Posterior cingulate gyrus (tissue), 11 donors: Measurements from ENCODE around the gene INPP4B.

Experiments
- DNase-seq, 10 donors: peaks; one replicate each; pipeline versions ENCODE4 v3.0.0 to v3.0.0-alpha.2; 2020 to 2021; ENCODE audit warnings: mixed read lengths in 3 of 10
- intact Hi-C: fragments of 100-400 bp; cut with DNase I; formaldehyde crosslinking; loops from one replicate; pipeline ENCODE4 v1.15.1; 2023

The INPP4B gene

GRCh38 chr4:142500966-142501365 lies 345.1 kb downstream of the INPP4B start:
- no peak for DNase-seq
- intact Hi-C loops, result no loop called here

DNA sequence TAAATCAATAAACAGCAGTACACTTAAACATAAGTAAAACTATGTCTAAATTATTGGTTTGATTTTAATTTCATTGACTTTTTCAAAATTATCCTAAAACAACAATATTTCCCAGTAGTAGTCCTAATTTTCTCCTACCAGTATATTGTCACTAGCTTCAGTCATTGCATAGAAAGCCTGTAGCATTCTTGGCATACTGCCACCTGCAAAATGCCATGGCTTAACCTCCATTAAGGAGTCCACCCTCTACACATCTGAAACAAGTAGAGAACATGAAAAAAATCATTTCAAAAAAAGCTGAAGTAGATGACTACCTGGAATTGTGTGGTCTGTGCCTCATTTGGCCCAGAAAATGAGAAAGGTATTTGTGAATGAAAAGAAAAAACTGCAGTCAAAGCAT lies 348.5 kb downstream of the INPP4B start:
- no peak for DNase-seq
- intact Hi-C loops, result no loop called here

DNA sequence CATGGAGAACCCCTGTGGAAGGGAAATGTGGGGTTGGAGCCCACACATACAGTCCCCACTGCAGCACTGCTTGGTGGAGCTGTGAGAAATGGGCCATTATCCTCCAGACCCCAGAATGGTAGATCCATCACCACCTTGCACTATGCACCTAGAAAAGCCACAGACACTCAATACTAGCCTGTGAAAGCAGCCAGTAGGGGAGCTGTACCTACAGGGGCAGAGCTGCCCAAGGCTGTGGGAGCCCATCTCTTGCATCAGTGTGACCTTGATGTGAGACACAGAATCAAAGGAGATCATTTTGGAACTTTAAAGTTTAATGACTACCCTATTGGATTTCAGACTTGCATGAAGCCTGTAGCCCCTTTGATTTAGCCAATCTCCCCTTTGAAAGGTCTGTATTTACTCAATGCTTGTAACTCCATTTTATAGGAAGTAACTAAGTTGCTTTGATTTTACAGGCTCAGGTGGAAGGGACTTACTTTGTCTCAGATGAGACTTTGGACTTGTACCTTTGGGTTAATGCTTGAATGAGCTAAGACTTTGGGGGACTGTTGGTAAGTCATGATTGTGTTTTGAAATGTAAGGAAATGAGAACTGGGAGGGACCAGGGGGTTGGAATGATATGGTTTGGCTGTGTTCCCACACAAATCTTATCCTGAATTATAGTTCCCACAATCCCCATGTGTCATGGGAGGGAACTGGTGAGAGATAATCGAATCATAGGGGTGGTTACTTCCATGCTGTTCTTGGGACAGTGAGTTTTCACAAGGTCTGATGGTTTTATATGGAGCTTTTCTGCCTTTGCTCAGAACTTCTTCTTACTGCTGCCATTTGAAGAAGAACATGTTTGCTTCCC lies 352.6 kb downstream of the INPP4B start:
- DNase-seq, result no peak
- intact Hi-C loops, result no loop called here

DNA sequence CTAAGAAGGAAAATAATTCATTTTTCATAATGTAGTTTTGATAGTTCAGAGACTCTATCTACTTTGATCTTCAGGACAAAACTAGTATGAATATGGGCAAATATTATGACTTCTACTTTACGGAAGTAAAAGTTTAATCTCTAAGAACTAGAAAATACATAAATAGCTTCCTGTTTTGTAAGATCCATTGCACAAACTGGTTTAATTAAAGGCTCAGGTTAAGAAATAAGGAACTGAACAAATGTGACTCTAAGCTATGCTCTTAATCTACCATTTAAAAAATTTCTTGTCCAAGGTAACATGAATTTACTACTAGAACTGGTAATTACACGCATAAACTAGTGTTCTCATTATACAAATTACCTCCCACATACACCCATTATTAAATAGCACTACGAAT lies 360.6 kb downstream of the INPP4B start:
- intact Hi-C loops, result no loop called here
- no peak for DNase-seq

DNA sequence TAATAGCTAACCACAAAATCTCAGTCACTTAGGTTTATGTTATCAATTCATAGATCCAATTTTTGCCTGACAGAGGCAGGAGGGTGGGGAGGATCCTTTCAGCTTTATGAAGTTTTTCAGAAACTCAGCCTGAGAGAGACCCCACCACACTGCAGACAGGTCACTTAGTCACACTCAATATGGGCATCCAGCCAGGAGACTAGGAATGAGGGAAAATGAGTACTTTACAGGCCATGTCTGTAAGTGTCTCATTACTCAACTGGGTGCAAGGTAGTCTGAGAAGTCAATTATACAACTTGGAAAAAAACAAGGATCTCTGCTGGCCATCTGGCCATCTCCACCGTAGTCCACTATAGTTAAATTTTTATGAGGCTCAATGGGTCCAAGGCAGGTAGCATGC lies 365.9 kb downstream of the INPP4B start:
- DNase-seq, result no peak
- intact Hi-C loops, result no loop called here

DNA sequence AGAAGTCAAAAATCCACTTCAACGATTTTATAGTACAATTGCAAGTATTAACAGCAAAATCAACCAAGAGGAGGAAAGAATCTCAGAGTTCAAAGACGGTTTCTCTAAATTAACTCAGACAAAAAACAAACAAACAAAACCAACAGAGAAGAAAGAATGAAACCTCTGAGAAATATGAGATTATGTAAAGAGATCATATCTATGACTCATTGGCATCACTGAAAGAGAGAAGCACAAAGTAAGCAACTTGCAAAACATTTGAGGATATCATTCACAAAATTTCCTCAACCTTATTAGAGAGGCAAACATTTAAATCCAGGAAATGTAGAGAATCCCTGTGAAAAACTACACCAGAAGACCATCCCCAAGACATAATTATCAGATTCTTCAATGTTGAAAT lies 370.4 kb downstream of the INPP4B start:
- no peak for DNase-seq
- intact Hi-C loops, result no loop called here

DNA sequence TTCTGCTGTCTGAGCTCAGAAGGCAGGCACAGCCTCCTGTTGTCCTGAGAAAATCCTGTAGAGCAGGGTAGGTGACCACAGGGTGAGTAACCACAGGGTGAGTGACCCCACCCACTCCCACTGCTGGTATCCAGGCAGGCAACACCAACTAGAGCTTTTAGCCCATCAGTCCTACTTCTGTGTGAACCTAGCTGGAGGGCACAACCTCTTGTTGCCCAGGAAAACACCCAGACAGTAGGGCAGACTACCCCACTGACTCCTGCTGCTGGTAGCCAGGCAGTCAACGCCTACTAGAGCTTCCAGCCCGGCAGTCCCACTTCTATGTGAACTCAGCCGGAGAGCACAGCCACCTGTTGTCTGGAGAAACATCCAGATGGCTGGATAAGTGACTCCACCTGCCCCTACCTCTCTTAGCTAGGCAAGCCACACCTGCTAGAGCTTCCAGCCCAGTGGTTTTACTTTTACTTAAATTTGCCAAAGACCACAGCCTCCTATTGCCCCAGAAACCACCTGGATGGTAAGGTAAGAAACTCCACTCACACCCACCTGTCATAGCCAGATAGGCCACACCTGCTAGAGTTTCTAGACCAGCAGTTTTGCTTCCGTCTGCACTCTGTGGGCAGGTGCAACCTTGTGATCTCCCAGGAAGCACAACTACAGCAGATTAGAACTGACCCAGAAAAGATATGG lies 371.6 kb downstream of the INPP4B start:
- intact Hi-C loops, result no loop called here
- no peak for DNase-seq

DNA sequence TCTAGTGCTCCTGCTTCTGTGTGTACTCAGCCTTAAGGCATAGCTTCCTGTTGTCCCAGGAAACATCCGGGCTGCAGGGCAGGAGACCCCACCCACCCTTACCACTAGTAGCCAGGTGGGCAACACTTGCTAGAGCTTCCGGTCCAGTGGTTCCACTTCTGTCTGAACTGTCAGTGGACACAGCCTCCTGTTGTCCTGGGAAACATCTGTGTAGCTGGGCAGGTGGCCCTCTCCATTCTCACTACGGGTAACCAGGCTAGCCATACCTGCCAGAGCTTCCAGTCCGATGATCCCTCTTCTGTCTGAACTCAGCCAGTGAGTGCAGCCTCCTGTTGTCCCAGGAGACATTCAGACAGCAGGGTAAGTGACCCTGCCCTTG lies 372.2 kb downstream of the INPP4B start:
- intact Hi-C loops, result no loop called here
- no peak for DNase-seq

GRCh38 chr4:142473218-142473959 lies 372.7 kb downstream of the INPP4B start:
- DNase-seq, result no peak
- intact Hi-C loops, result no loop called here

DNA sequence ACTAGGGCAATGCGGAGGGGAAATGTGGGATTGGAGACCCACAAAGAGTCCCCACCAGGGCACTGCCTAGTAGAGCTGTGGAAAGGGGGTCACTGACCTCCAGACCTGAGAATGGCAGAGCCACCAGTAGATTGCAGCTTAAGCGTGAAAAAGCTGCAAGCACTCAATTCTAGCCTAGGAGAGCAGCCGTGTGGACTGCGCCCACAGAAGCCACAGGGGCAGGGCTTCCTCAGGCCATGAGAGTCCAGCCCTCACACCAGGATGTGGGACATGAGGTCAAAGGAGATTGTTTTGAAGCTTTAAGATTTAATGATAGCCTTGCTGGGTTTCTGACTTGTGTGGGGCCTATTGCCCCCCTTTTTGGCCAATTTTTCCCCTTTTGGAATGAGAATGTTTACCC lies 379.0 kb downstream of the INPP4B start:
- peak in 1 of 10 donors; percentile 59 for DNase-seq
- intact Hi-C loops, result no loop called here

GRCh38 chr4:142465526-142465925 lies 380.6 kb downstream of the INPP4B start:
- intact Hi-C loops, result no loop called here
- no peak for DNase-seq

DNA sequence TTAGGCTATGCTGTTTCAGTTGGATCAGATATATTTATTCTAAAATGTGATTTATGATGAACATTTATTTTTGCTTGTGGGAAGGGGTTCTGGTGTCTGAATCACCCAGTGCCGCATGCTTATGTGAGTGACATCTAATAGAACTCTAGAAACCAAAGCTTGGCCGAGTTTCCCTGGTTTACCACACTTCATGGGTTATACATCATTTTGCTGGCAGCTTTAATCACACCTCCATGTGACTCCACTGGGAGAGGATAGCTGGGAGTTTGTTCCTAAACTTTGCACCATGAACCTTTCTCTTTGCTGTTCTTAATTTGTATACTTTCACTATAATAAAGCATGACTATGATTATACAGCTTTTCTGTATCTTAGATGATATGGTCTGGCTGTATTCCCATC lies 382.9 kb downstream of the INPP4B start:
- intact Hi-C loops, result no loop called here
- no peak for DNase-seq

- intact Hi-C loops, result no loop called here
- DNase-seq, result no peak
Measured at GRCh38 chr4:142452161-142452855, 393.8 kb downstream of the INPP4B start.

GRCh38 chr4:142449771-142450373 lies 396.2 kb downstream of the INPP4B start:
- intact Hi-C loops, result no loop called here
- DNase-seq, result peak in 1 of 10 donors; percentile 51

- intact Hi-C loops, result no loop called here
- no peak for DNase-seq
Measured at GRCh38 chr4:142447009-142447408, 399.1 kb downstream of the INPP4B start.

DNA sequence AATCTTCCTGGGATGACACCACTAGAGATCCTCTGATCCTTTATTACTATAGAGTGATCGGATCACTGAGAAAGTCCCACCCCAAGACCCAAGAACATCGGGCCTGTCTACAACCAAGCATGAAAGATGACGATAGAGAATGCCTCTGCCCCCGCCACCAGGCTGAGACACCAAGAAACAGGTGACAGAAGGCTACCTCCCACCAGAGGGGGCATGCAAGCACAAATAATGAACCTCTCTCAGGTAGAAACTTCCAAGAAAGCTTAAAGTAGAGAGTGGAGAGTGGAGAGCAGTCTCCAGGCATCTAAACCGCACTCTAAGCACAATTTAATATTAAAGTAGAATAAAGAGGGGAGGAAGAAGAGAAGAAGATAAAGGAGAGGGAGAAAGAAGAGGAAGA lies 402.6 kb downstream of the INPP4B start:
- intact Hi-C loops, result no loop called here

DNA sequence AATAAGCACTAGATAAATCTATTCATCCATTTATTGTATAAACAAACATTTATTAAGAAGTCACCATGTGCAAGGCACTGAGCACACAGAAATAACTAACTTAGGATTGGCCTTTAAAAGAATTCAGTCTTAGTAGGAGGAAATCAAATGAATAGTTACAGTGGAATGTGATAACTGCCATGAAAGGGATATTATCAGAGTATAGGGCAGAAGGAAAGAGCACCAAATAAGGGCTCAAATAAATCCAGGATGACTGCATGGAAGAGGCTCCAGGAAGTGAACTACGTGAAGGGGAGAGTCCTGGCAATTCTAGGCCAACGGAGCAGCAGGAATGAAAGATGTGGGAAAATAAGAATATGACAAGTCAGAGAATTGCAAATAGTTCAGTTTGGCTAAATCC lies 406.0 kb downstream of the INPP4B start:
- no peak for DNase-seq
- intact Hi-C loops, result no loop called here

More for the DNA sequence above, 402.6 kb downstream of the INPP4B start:
- no peak for DNase-seq

GRCh38 chr4:142435599-142436235 lies 410.4 kb downstream of the INPP4B start:
- DNase-seq, result peak in 2 of 10 donors; percentile 35 to 71
- intact Hi-C loops, result no loop called here

GRCh38 chr4:142434519-142435224 lies 411.4 kb downstream of the INPP4B start:
- intact Hi-C loops, result no loop called here
- DNase-seq, result no peak
